H1 (cell line): ENCODE measurements around the gene CPT2. TPM values are rescaled to one million over a fixed set of nuclear protein-coding genes. Genes with fewer than 3 reads are reported as not detected.

Source experiments
- CTCF ChIA-PET: fragments of 300-600 bp; sonication (Branson Sonifier 250); formaldehyde crosslinking; loops from one replicate; lab custom pipeline; 2021; ENCODE audit not compliant: partially characterized antibody; lab: Charles Lee
- POLR2A ChIA-PET: fragments of 300-600 bp; sonication (Branson Sonifier 250); formaldehyde crosslinking; loops from one replicate; lab custom pipeline; 2021; ENCODE audit warnings: inconsistent platforms; ENCODE audit not compliant: partially characterized antibody; lab: Charles Lee
- DNase-seq, 2 experiments: peaks; one replicate each; pipeline versions ENCODE4 v3.0.0 to v3.0.0-alpha.2; 2010 to 2022; ENCODE audit warnings: low spot score in 2 of 2, low read depth in 1 of 2, mixed read lengths in 1 of 2
- FAIRE-seq: peaks from 2 replicates; lab custom pipeline; 2011; peaks lifted over from hg19 to GRCh38; lab: Jason Lieb, UNC
- H2AFZ ChIP-seq: 2 replicates; pipeline ENCODE4 v1.8.1; 2012; ENCODE audit warnings: low read length, inconsistent platforms
- H2AK5ac ChIP-seq: 2 replicates; pipeline ENCODE4 v1.6.1; 2013; ENCODE audit warnings: low read depth, low read length
- H2BK120ac ChIP-seq: replicated peaks from 2 replicates; pipeline ENCODE3; 2013; ENCODE audit warnings: low read depth, low read length, inconsistent platforms
- H2BK12ac ChIP-seq: 2 replicates; pipeline ENCODE4 v1.6.1; 2013; ENCODE audit warnings: low read depth, low read length
- H2BK15ac ChIP-seq: 2 replicates; pipeline ENCODE4 v1.6.1; 2013; ENCODE audit warnings: low read length
- H2BK20ac ChIP-seq: 2 replicates; pipeline ENCODE4 v1.6.1; 2013; ENCODE audit warnings: low read length
- H2BK5ac ChIP-seq: 2 replicates; pipeline ENCODE4 v1.6.1; 2013; ENCODE audit warnings: low read depth, low read length
- H3K14ac ChIP-seq: 2 replicates; pipeline ENCODE4 v1.6.1; 2013; ENCODE audit warnings: inconsistent platforms; ENCODE audit not compliant: insufficient read length
- H3K18ac ChIP-seq: 2 replicates; pipeline ENCODE4 v1.6.1; 2013; ENCODE audit warnings: low read length; ENCODE audit errors: extremely low read depth
- H3K23ac ChIP-seq: 2 replicates; pipeline ENCODE4 v1.6.1; 2013; ENCODE audit warnings: inconsistent platforms; ENCODE audit not compliant: insufficient read length
- H3K23me2 ChIP-seq: 2 replicates; pipeline ENCODE4 v1.6.1; 2013; ENCODE audit warnings: low read depth, low read length
- H3K27ac ChIP-seq: 2 replicates; pipeline ENCODE4 v1.6.1; 2011; ENCODE audit warnings: low read depth, low read length, inconsistent platforms
- H3K27me3 ChIP-seq, 4 experiments: replicated peaks in 1 of 4; 1 replicate in 1 of 4; 2 replicates in 3 of 4; pipeline versions ENCODE4 v1.6.1 to v1.8.1; 2011 to 2013; ENCODE audit warnings: low read length in 3 of 4, mild to moderate bottlenecking in 3 of 4, inconsistent platforms in 2 of 4, mixed read lengths in 2 of 4, moderate library complexity in 1 of 4; ENCODE audit not compliant: control insufficient read depth in 3 of 4, insufficient read depth in 3 of 4; ENCODE audit errors: extremely low read depth in 1 of 4
- H3K36me3 ChIP-seq, 4 experiments: 2 replicates each; pipeline versions ENCODE4 v1.6.1 to v1.8.1; 2011 to 2013; ENCODE audit warnings: mild to moderate bottlenecking in 4 of 4, low read length in 3 of 4, moderate library complexity in 2 of 4, control low read depth in 1 of 4, inconsistent platforms in 1 of 4; ENCODE audit not compliant: insufficient read depth in 4 of 4, control insufficient read depth in 2 of 4
- H3K4ac ChIP-seq: replicated peaks from 2 replicates; pipeline ENCODE3; 2013; ENCODE audit warnings: low read length, low read depth, mixed read lengths, inconsistent platforms; ENCODE audit not compliant: insufficient read length
- H3K4me1 ChIP-seq, 4 experiments: replicated peaks in 1 of 4; 1 replicate in 1 of 4; 2 replicates in 3 of 4; pipeline versions ENCODE4 v1.6.1 to v1.8.1; 2011 to 2013; ENCODE audit warnings: low read length in 3 of 4, inconsistent platforms in 2 of 4, mixed read lengths in 1 of 4; ENCODE audit not compliant: insufficient read depth in 4 of 4, control insufficient read depth in 3 of 4
- H3K4me2 ChIP-seq, 2 experiments: 2 replicates each; pipeline versions ENCODE4 v1.6.1 to v1.8.1; 2011 to 2013; ENCODE audit warnings: low read depth in 2 of 2, low read length in 2 of 2, control low read depth in 1 of 2, inconsistent platforms in 1 of 2, mild to moderate bottlenecking in 1 of 2; ENCODE audit not compliant: insufficient read depth in 1 of 2
- H3K4me3 ChIP-seq, 4 experiments: fragments of 200-600, 300-600 bp in 1 of 4; sonication (generic), shearing (Covaris generic), sonication (Bioruptor Twin) in 1 of 4; 2 replicates each; pipeline versions ENCODE4 v1.5.1 to v1.8.1; 2011 to 2016; ENCODE audit warnings: low read length in 4 of 4, low read depth in 3 of 4, control low read depth in 2 of 4, inconsistent platforms in 2 of 4, mild to moderate bottlenecking in 2 of 4, mixed read lengths in 1 of 4, moderate library complexity in 1 of 4; ENCODE audit not compliant: insufficient read depth in 2 of 4; ENCODE audit errors: extremely low read depth in 1 of 4
- H3K56ac ChIP-seq: replicated peaks from 2 replicates; pipeline ENCODE3; 2013; ENCODE audit warnings: low read depth, mild to moderate bottlenecking, mixed read lengths, low read length, inconsistent platforms; ENCODE audit not compliant: insufficient read length
- H3K79me1 ChIP-seq: 2 replicates; pipeline ENCODE4 v1.6.1; 2013; ENCODE audit warnings: low read depth, low read length, control low read depth
- H3K79me2 ChIP-seq, 2 experiments: 2 replicates each; pipeline versions ENCODE4 v1.6.1 to v1.8.1; 2012 to 2013; ENCODE audit warnings: low read length in 2 of 2, mild to moderate bottlenecking in 2 of 2, inconsistent platforms in 1 of 2; ENCODE audit not compliant: insufficient read depth in 2 of 2, control insufficient read depth in 1 of 2
- H3K9ac ChIP-seq, 4 experiments: replicated peaks in 1 of 4; 1 replicate in 1 of 4; 2 replicates in 3 of 4; pipeline versions ENCODE4 v1.6.1 to v1.8.1; 2011 to 2013; ENCODE audit warnings: low read depth in 3 of 4, low read length in 3 of 4, control low read depth in 2 of 4, mild to moderate bottlenecking in 2 of 4, moderate library complexity in 2 of 4, inconsistent platforms in 1 of 4; ENCODE audit errors: extremely low read depth in 1 of 4
- H3K9me3 ChIP-seq, 2 experiments: 2 replicates each; pipeline versions ENCODE4 v1.6.1 to v1.8.1; 2012 to 2013; ENCODE audit warnings: mild to moderate bottlenecking in 2 of 2, moderate library complexity in 2 of 2, control low read depth in 1 of 2, inconsistent platforms in 1 of 2, low read depth in 1 of 2, low read length in 1 of 2, mixed read lengths in 1 of 2; ENCODE audit not compliant: insufficient read depth in 2 of 2
- H4K20me1 ChIP-seq, 2 experiments: replicated peaks in 1 of 2; 2 replicates each; pipeline versions ENCODE3 to v1.8.1; 2011 to 2013; ENCODE audit warnings: inconsistent platforms in 2 of 2, low read length in 2 of 2, mild to moderate bottlenecking in 1 of 2; ENCODE audit not compliant: insufficient read depth in 2 of 2, control insufficient read depth in 1 of 2
- H4K5ac ChIP-seq: 2 replicates; pipeline ENCODE4 v1.6.1; 2013; ENCODE audit warnings: low read length, low read depth, mixed read lengths, inconsistent platforms; ENCODE audit not compliant: insufficient read length
- H4K8ac ChIP-seq: 2 replicates; pipeline ENCODE4 v1.8.0; 2013; ENCODE audit warnings: mild to moderate bottlenecking, moderate library complexity, low read length, inconsistent platforms; ENCODE audit not compliant: insufficient read depth; ENCODE audit errors: extremely low read depth
- H4K91ac ChIP-seq: replicated peaks from 2 replicates; pipeline ENCODE3; 2013; ENCODE audit warnings: low read length, mixed read lengths, inconsistent platforms; ENCODE audit not compliant: insufficient read length
- ASH2L ChIP-seq: fragments of 200-600, 300-600 bp; sonication (generic); IDR thresholded peaks from one replicate; pipeline ENCODE4 v1.7.1; 2017; ENCODE audit warnings: low read length
- CEBPB ChIP-seq: IDR thresholded peaks from 2 replicates; pipeline ENCODE4 v1.6.1; 2012; ENCODE audit warnings: low read depth, low read length
- CTCF ChIP-seq, 3 experiments: IDR thresholded peaks; 1 replicate in 2 of 3; 2 replicates in 1 of 3; pipeline versions ENCODE4 v1.5.1 to v1.6.1; 2011; ENCODE audit warnings: low read length in 3 of 3, mild to moderate bottlenecking in 3 of 3, inconsistent platforms in 2 of 3, low read depth in 1 of 3, moderate library complexity in 1 of 3; ENCODE audit not compliant: insufficient read depth in 1 of 3; ENCODE audit errors: control extremely low read depth in 1 of 3
- HDAC2 ChIP-seq, 2 experiments: fragments of 300-600 bp in 1 of 2; sonication (generic) in 1 of 2; IDR thresholded peaks; 2 replicates each; pipeline ENCODE4 v1.6.1; 2011 to 2012; ENCODE audit warnings: low read depth in 2 of 2, low read length in 2 of 2, mild to moderate bottlenecking in 2 of 2, moderate library complexity in 2 of 2, borderline replicate concordance in 1 of 2, inconsistent platforms in 1 of 2
- HDAC6 ChIP-seq: IDR thresholded peaks from one replicate; pipeline ENCODE4 v1.7.1; 2012; ENCODE audit warnings: low read depth, mild to moderate bottlenecking, inconsistent platforms, low read length, moderate library complexity
- JUND ChIP-seq: IDR thresholded peaks from 2 replicates; pipeline ENCODE4 v1.6.1; 2011; ENCODE audit warnings: mild to moderate bottlenecking, improper control_type of control experiment, low read length
- KDM4A ChIP-seq: IDR thresholded peaks from one replicate; pipeline ENCODE4 v1.7.1; 2012; ENCODE audit warnings: low read depth, mild to moderate bottlenecking, moderate library complexity, low read length, inconsistent platforms; ENCODE audit not compliant: severe bottlenecking
- POU5F1 ChIP-seq: IDR thresholded peaks from 2 replicates; pipeline ENCODE4 v1.6.1; 2011; ENCODE audit warnings: low read depth, mild to moderate bottlenecking, low read length, moderate library complexity
- RBBP5 ChIP-seq: IDR thresholded peaks from 2 replicates; pipeline ENCODE4 v1.7.1; 2012; ENCODE audit warnings: low read depth, mild to moderate bottlenecking, inconsistent platforms, low read length, moderate library complexity, borderline replicate concordance
- SAP30 ChIP-seq: fragments of 300-600 bp; sonication (generic); IDR thresholded peaks from 2 replicates; pipeline ENCODE4 v1.7.1; 2012; ENCODE audit warnings: low read length, moderate library complexity, mild to moderate bottlenecking, inconsistent platforms; ENCODE audit not compliant: insufficient read depth, insufficient replicate concordance
- TAF1 ChIP-seq: IDR thresholded peaks from 2 replicates; pipeline ENCODE4 v1.6.1; 2011; ENCODE audit warnings: mild to moderate bottlenecking, low read depth, low read length
- WGBS, 2 experiments: shearing (Covaris generic) in 1 of 2; methylation state at CpG; one replicate each; pipeline versions ENCODE4 v1.1.6 to v1.1.7; 2013 to 2015; ENCODE audit warnings: low lambda C conversion rate in 2 of 2, mixed read lengths in 2 of 2, inconsistent platforms in 1 of 2, low coverage in 1 of 2, missing lambda C conversion rate in 1 of 2; ENCODE audit not compliant: insufficient replicate concordance in 2 of 2, insufficient coverage in 1 of 2, insufficient read length in 1 of 2; ENCODE audit errors: extremely low coverage in 1 of 2, missing lambda C conversion rate in 1 of 2; 5-methylcytosine and 5-hydroxymethylcytosine counted together
- polyA plus RNA-seq, 7 experiments: library from polyadenylated mRNA; depleted of rRNA in 3 of 7; stranded (reverse) in 5 of 7; unstranded in 2 of 7; fragments of >200 nt in 5 of 7; fragments of 200-250 nt in 2 of 7; gene quantifications; 1 replicate in 5 of 7; 2 replicates in 1 of 7; 4 replicates in 1 of 7; pipeline versions ENCODE4 v1.2.1 to v1.2.3, GENCODE V29; 2011 to 2013; ENCODE audit warnings: missing spikeins in 2 of 7, mixed read lengths in 2 of 7
- total RNA-seq: library from RNA; stranded (reverse); fragmentation: NEBNext Ultra II Directional; extraction: Animal tissue kit (Norgen Biotek cat#: 25700); gene quantifications from 2 replicates; pipeline ENCODE4 v1.2.1, GENCODE V29; 2021

CPT2 gene
- total and polyA plus RNA-seq, 2 of the 8 experiments (the other 6 are each of a cell fraction or from before 2014, with no cell fraction given) = 23.9 to 25.5 TPM

- no peak for FAIRE-seq
- Histone ChIP-seq H3K27ac (no peak overlapping the region), H4K5ac (no peak overlapping the region), H3K79me2 (no peaks in the 10 kb centered on the region), H3K56ac (no peak overlapping the region), H3K36me3 (peaks cover 49 to 95% (median 85%) of the 10 kb centered on the region in 4 experiments), H3K9me3 (no peaks in the 10 kb centered on the region), H2AFZ (no peak overlapping the region), H4K91ac (no peak overlapping the region), H3K27me3 (no peaks in the 10 kb centered on the region), H2AK5ac (no peak overlapping the region), H3K23ac (no peak overlapping the region), H4K20me1 (peaks cover 2% of the 10 kb centered on the region in 2 experiments), H3K23me2 (no peaks in the 10 kb centered on the region), H2BK20ac (no peak overlapping the region), H2BK5ac (no peak overlapping the region), H2BK120ac (no peak overlapping the region), H2BK15ac (no peak overlapping the region), H3K9ac (no peak overlapping the region), H3K79me1 (no peaks in the 10 kb centered on the region), H3K14ac (no peak overlapping the region), H3K4ac (no peak overlapping the region), H3K18ac (no peak overlapping the region), H2BK12ac (no peak overlapping the region), H3K4me1 (no peaks in the 10 kb centered on the region), H4K8ac (no peak overlapping the region), H3K4me3 (no peak overlapping the region), H3K4me2 (no peak overlapping the region)
- TF ChIP-seq CEBPB (no peak), KDM4A (no peak), HDAC6 (no peak), HDAC2 (IDR thresholded peaks at IDR 0.05; ENCODE audit: borderline replicate concordance in 1 of 2, low read depth in 2 of 2, low read length in 2 of 2) (no peak), ASH2L (no peak), JUND (no peak), SAP30 (no peak), POU5F1 (no peak), CTCF (IDR thresholded peaks at IDR 0.05; ENCODE audit: control extremely low read depth in 1 of 3, insufficient read depth in 1 of 3, low read depth in 1 of 3, low read length in 3 of 3) (no peak), TAF1 (no peak), RBBP5 (no peak)
- ChIA-PET POLR2A (interaction anchor here (0.7 to 0.9 kb wide), 2 partner anchors 20 to 1200 kb away, joined by 3 to 4 read pairs; partner anchors contain the start of gene MAGOH), CTCF (interaction anchor here (0.7 to 7.2 kb wide), 5 partner anchors 8 to 30 kb away, joined by 3 to 36 read pairs (median 4); no protein-coding TSS in a partner anchor)
- 94% methylated on average over 1 of the region's 1 CpG; no CpG with 5 or more reads in 1 of the 2 experiments for WGBS, 2 experiments
- no peak for DNase-seq
These were observed 61.6 kb downstream of the CPT2 start for GRCh38 chr1:53258216-53258615.
